Hippocampal formation (tissue), 2 donors: Measurements from ENCODE around the gene ARL14.

Experiments
- DNase-seq, 2 donors: peaks; one replicate each; lab custom pipeline; 2025; lab: John Stamatoyannopoulos, UW

The ARL14 gene

GRCh38 chr3:160676547-160677303, at the start of gene ARL14:
Gene ARL14, plus strand, starts transcription at chr3:160677160. Its CDS starts 187 bp downstream, at chr3:160677347.
- no peak for DNase-seq

DNA sequence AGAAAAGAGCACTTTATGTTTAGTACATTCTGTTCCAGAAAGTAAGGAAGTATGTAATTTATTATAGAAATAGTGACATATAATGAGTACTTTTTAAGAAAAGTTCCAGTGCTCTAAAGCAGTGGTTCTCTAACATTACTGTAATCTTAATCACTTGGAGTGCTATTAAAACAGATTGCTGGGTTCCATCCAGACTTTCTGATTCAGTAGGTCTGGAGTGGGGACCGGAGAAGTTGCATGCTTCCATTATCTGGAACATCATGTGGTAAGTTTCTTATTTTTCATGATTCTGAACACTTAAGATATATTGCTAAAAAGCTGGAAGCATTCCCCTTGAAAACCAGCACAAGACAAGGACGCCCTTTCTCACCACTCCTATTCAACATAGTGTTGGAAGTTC, 47.5 kb upstream of the ARL14 start:
- DNase-seq, result no peak

- DNase-seq, result no peak
Measured at GRCh38 chr3:160633361-160634083, 43.4 kb upstream of the ARL14 start.

DNA sequence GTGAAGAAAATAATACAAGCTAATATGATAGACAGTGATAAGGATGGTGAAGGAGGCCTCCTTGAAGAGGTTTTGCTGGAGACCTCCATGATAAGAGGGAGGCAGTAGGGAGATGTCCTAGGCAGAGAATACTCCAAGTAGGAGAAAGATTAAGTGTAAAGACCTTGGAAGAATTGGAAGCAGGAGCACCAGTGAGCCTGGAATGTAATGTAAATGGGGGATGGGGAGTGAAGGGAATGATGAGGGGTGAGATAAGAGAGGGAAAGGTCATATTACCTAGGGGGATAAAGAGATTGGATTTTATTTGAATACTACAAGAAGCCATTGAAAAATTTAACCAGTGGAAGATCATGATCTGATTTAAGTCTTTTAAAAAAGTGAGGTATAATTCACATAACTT, 41.7 kb upstream of the ARL14 start:
- no peak for DNase-seq

DNA sequence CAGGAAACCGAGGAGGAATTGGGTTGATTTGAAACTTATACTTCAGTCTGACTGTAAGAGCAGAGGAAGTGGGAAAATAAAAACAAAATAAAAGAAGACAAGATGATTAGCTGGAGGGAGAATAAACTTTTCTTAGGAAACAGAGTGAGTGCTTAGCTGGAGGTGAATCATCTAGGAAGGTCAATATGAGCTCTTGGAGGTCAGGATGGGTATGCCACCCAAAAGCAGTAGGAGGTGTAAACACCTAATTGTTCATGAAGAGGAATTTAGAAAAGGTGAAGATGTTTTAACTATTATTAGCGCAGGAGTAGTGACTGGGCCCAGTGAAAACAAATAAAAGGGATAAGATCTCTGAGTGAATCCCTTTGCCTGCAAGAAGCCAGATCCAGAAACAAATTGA, 39.9 kb upstream of the ARL14 start:
- DNase-seq, result no peak

GRCh38 chr3:160638184-160638583, 38.8 kb upstream of the ARL14 start:
- no peak for DNase-seq

DNA sequence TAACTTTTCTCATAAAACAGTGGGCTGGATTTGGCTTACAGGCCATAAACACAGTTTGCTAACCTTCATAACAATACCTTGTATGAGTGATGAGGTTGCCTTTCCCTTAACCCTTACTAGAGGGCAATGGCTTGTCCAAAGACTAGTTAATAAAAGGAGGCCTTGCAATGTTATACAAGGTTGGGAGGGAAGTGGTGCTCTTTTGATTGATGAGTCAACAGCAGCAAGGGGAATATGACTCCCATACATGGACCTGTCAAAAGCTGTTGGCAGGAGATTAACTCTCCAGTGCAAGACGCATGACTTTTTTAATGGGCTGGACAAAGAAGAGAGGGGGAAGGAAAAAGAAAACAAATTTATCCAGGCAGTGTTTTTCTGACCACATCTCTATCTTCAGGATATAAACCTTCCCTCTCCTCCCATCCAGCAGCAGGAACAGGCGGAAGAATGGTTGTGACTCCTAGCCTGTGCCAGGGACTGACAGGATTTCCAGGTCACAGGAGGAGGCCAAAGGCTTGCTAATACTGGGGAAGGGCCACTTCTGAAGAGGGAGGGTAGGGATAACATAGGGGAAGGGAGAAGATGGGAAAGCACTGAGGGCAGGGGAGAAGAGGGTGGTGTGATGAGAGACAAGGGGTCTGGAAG, 35.2 kb upstream of the ARL14 start:
- no peak for DNase-seq

- no peak for DNase-seq
Measured at GRCh38 chr3:160643994-160644393, 33.0 kb upstream of the ARL14 start.

- DNase-seq, result no peak
Measured at GRCh38 chr3:160644491-160644890, 32.5 kb upstream of the ARL14 start.

DNA sequence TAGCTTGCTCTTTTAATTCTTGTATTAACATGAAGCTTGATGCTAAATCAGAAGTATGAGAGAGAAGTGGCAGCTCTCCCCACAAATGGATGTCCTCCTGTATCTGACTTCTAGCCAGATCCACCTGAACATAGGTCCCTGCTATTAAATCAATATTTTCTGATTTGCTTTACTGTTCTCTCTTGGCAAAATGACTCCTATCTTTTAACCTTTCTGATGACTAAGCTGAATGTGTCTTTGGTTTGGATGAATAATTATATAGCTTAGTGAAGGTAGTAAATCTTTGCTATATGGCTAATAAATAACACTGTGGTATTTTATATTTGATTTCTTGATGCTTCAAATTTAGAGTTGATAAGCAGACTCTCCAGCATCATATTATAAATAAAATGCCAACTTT, 28.3 kb upstream of the ARL14 start:
- DNase-seq, result no peak

DNA sequence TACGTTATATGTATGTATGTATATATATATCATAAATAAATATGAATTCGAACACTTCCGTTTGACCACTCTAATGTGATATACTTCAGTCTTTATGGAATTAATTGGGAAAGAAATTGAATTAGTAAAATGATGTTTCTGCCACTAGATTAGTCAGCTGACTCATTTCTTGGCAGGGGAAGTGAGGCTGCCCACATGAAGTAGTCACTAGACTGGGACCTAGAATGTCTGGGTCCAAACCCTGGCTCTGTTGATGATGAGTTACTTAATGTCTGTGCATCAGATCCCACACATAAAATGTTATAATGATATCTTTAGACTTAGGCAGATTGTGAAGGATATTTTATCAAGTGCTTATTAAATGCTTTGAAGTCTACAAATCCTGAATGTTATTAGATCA, 27.4 kb upstream of the ARL14 start:
- no peak for DNase-seq

DNA sequence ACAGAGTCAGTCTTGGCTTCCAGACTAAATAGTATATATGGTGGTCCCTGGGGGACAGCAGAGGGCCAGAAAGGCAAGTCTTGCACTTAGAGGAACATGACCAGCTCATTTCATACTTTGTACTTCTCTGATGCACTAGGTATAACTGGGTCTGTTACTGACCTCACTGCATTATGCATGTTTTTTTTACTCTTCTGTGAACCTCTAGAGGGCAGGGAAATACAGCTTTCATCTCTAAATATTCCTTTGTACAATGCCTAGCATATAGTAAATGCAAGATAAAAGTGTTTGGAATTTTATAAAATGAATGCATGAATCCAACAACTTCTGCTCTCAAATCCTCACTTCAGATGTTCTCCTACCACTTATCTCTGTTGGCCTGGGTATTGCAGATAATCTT, 23.4 kb upstream of the ARL14 start:
- no peak for DNase-seq

DNA sequence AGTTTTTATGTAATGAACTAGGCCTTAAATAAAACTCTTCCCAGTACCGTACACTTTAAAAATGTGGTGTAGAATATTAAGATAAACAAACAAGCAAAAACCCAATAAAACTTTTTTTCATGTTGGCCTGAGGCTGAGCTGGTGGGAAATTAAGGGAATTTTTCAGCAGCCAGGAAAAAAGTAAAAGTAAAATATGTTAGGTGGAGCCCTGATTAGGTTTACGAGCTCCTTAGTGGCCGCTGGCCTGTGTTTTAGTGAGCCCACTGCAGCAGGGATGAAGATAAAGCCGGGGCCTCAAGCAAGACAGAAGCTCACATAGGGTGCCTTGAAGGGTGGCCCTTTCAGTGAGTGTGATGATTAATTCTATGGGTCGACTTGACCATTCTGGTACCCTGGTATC, 16.1 kb upstream of the ARL14 start:
- no peak for DNase-seq

DNA sequence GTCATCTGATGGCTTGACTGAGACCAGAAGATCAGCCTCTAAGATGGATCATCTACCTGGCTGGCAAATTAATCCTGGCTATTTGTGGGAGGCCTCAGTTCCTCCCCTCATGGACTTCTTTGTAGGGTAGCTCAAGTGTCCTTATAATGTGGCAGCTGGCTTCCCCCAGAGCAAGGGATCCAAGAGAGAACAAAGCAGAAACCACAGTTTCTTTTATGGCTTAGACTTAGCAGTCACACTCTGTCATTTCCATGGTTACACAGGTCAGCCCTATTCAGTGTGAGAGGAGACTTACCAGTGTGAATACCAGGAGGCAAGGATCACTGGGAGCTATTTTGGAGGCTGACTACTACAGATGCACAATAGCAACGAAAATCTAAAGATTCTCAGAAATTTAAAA, 15.3 kb upstream of the ARL14 start:
- DNase-seq, result no peak

- no peak for DNase-seq
Measured at GRCh38 chr3:160665231-160665630, 11.7 kb upstream of the ARL14 start.

DNA sequence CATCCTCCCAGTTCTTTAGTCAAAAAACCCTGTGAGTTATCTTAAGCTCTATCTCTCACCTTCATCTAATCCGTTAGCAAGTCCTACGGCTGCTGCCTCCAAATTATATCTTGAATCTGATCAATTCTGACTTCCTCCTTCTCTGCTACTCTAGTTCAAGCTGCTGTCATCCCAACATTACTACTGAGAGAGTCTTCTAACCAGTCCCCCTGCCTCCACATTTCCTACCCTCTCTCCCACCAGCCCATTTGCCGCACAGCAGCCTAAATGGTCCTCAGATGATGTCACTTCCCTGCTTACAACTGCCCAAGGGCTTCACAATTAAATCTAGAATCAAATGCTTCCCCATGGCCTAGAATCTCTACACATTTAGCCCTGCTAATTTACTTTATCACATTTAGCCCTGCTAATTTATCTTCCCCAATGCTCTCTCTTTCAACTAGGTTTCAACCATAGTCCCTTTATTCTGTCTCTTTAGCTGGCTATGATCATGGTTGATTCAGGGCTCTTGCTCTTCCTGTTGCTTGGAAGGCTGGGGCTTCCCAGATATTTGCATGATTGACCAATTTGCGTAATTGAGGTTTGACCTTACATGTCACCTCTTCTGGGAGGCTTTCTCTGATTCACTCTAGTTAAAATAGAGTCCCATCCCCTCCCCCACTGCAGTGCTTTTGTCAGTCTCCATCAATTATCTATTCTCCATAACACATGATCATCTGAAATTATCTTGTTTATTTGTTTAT, 11.0 kb upstream of the ARL14 start:
- DNase-seq, result no peak

DNA sequence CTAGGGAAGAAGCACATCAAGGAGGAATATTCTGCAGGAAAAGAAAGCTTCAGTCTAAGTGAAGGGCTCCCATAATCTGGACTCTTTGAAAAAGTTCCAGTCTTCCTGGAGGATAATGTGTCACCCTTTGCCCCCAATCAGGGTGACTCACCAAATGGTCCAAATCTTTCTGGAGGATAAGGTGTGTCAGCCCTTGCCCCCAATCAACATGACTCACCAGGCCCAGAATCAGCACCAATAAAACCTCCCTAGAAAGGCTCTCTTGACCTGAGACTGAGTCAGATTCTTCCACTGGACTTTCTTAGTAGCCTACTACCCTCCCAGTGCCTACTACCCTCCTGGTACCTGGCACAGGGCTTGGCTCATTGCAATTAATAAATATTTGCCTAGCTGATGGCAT, 9.5 kb upstream of the ARL14 start:
- no peak for DNase-seq

- no peak for DNase-seq
Measured at GRCh38 chr3:160668454-160668853, 8.5 kb upstream of the ARL14 start.

GRCh38 chr3:160671231-160671630, 5.7 kb upstream of the ARL14 start:
- DNase-seq, result no peak

DNA sequence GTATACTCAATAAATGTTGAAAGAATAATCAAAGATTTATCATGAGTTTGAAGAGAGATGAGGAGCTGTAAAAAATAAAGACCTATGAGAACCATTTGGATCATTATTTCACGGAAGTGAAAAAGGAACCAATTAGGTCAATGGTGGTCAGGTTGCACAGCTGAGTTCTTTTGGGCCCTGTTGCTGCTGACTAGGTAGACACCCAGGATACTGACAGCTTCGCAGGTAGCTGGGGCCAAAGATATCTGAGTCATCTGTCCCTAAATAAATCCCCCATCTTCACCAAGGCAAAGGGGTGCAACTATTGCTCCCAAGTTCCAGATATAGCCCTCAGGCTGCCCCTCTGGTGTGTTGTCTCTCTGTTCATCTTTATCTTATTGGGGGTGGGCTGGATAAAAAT, 5.0 kb upstream of the ARL14 start:
- no peak for DNase-seq

DNA sequence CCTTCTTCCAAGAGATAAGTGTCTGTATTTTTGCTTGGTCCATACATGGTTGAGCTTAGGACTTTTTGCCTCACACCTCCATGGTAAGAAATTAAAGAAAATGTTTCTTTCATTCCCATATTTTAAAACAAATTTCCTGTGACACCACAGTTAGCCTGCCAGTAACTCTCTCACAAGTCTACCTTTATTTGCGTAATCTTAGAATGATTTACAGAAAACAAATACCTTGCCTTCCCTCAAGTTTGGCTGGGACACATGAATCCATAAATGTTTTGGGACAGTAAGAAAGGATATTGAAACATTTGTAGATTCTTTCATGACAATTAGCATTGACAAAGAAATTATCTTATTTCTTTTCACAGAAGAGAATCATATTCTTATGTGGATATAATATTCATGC, 3.8 kb upstream of the ARL14 start:
- no peak for DNase-seq

- DNase-seq, result no peak
Measured at GRCh38 chr3:160675566-160676124, 1.3 kb upstream of the ARL14 start.
